Measurements from ENCODE around the gene ICAM2. TPM values are rescaled to one million over a fixed set of nuclear protein-coding genes. Genes with fewer than 3 reads are reported as not detected.
A peak's percentile ranks its signal among the peaks of the same experiment; 100 is the strongest.

The ICAM2 gene
- not detected in 2 replicates for total RNA-seq (ENCODE audit: low replicate concordance)

GRCh38 chr17:64020056-64020766, at the start of gene ICAM2:
Gene ICAM2, minus strand, starts transcription at chr17:64020633. Its CDS starts 13,942 bp downstream, at chr17:64006691.
- Mint-ChIP-seq H3K27ac (no peak within 1 kb of the TSS), H3K4me3 (no peak within 1 kb of the TSS), H3K4me1 (peaks cover 2% of the 10 kb centered on the region), H3K9me3 (no peaks in the 10 kb centered on the region), H3K36me3 (no peaks in the 10 kb centered on the region), H3K27me3 (ENCODE audit: insufficient read depth, low read depth) (peaks cover 4% of the 10 kb centered on the region)
- Histone ChIP-seq H3K9ac (no peak within 1 kb of the TSS), H3K27ac (no peak within 1 kb of the TSS), H4K20me1 (ENCODE audit: low read depth) (no peaks in the 10 kb centered on the region), H3K4me2 (peak within 1 kb of the TSS; percentile 35), H3K4me1 (peaks cover 5% of the 10 kb centered on the region), H3K27me3 (no peaks in the 10 kb centered on the region), H3F3A (ENCODE audit: low read depth) (no peaks in the 10 kb centered on the region), H3K4me3 (no peak within 1 kb of the TSS), H3K9me3 (ENCODE audit: low read depth) (no peaks in the 10 kb centered on the region), H3K36me3 (no peaks in the 10 kb centered on the region), H2AFZ (replicated peaks) (peak within 1 kb of the TSS; percentile 98), H3K79me2 (ENCODE audit: low read depth) (no peaks in the 10 kb centered on the region)
- TF ChIP-seq EZH2 (IDR thresholded peaks at IDR 0.05) (no peak), EZH2phosphoT487 (IDR thresholded peaks at IDR 0.05) (no peak)
- TF ChIP-seq, protein P1, sequence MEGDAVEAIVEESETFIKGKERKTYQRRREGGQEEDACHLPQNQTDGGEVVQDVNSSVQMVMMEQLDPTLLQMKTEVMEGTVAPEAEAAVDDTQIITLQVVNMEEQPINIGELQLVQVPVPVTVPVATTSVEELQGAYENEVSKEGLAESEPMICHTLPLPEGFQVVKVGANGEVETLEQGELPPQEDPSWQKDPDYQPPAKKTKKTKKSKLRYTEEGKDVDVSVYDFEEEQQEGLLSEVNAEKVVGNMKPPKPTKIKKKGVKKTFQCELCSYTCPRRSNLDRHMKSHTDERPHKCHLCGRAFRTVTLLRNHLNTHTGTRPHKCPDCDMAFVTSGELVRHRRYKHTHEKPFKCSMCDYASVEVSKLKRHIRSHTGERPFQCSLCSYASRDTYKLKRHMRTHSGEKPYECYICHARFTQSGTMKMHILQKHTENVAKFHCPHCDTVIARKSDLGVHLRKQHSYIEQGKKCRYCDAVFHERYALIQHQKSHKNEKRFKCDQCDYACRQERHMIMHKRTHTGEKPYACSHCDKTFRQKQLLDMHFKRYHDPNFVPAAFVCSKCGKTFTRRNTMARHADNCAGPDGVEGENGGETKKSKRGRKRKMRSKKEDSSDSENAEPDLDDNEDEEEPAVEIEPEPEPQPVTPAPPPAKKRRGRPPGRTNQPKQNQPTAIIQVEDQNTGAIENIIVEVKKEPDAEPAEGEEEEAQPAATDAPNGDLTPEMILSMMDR (IDR thresholded peaks at IDR 0.05) = no peak
- DNase-seq (ENCODE audit: low spot score) = no peak

- peaks cover 17% of the 10 kb centered on the region for H3K9me3 Mint-ChIP-seq
Measured at GRCh38 chr17:64070213-64070612, 49.8 kb upstream of the ICAM2 start.

DNA sequence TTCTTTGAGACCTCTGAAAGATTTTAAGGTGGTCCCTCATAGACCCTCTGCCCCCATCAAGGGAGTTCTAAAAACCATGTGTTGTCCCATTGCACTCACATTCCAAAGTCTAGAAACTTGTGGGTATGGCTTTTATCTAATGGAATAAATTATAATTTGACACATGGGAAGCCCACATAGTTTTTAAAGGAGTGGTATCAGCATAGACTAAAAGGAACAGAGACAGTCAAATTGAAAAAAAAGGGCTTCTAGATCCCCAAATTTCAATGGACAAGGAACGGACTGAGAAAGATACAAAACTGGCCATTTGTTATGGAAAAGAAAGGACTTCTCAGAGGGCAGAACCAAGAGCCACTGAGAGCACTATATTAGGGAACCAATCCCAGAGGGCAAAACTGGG, 48.7 kb upstream of the ICAM2 start:
- H3K4me3 ChIP-seq = no peak overlapping the region
- Mint-ChIP-seq H3K36me3 (peaks cover 42% of the 10 kb centered on the region), H3K4me3 (no peak overlapping the region), H3K4me1 (no peaks in the 10 kb centered on the region), H3K9me3 (peaks cover 17% of the 10 kb centered on the region), H3K27ac (no peak overlapping the region), H3K27me3 (ENCODE audit: insufficient read depth, low read depth) (no peaks in the 10 kb centered on the region)
- no peaks in the 10 kb centered on the region for H4K20me1 ChIP-seq (ENCODE audit: low read depth)
- H2AFZ ChIP-seq (replicated peaks) = no peak overlapping the region
- H3K4me1 ChIP-seq = no peaks in the 10 kb centered on the region
- H3K4me2 ChIP-seq = no peak overlapping the region
- no peaks in the 10 kb centered on the region for H3F3A ChIP-seq (ENCODE audit: low read depth)
- H3K79me2 ChIP-seq (ENCODE audit: low read depth) = no peaks in the 10 kb centered on the region
- no peak for DNase-seq (ENCODE audit: low spot score)
- no peak overlapping the region for H3K27ac ChIP-seq
- TF ChIP-seq EZH2phosphoT487 (IDR thresholded peaks at IDR 0.05) = no peak
- TF ChIP-seq, protein P1 (IDR thresholded peaks at IDR 0.05) = no peak
- no peak for TF ChIP-seq EZH2 (IDR thresholded peaks at IDR 0.05)
- no peak overlapping the region for H3K9ac ChIP-seq
- no peaks in the 10 kb centered on the region for H3K36me3 ChIP-seq
- H3K27me3 ChIP-seq = no peaks in the 10 kb centered on the region
- H3K9me3 ChIP-seq (ENCODE audit: low read depth) = no peaks in the 10 kb centered on the region

More at GRCh38 chr17:64070213-64070612, 49.8 kb upstream of the ICAM2 start:
- Mint-ChIP-seq H3K4me1 (no peaks in the 10 kb centered on the region), H3K4me3 (no peak overlapping the region), H3K36me3 (peaks cover 42% of the 10 kb centered on the region), H3K27ac (no peak overlapping the region), H3K27me3 (ENCODE audit: insufficient read depth, low read depth) (no peaks in the 10 kb centered on the region)
- Histone ChIP-seq H3K4me1 (no peaks in the 10 kb centered on the region), H3K27ac (no peak overlapping the region), H3K9ac (no peak overlapping the region), H3K9me3 (ENCODE audit: low read depth) (no peaks in the 10 kb centered on the region), H2AFZ (replicated peaks) (no peak overlapping the region), H3K4me2 (no peak overlapping the region), H3K36me3 (no peaks in the 10 kb centered on the region), H3K79me2 (ENCODE audit: low read depth) (no peaks in the 10 kb centered on the region), H4K20me1 (ENCODE audit: low read depth) (no peaks in the 10 kb centered on the region), H3F3A (ENCODE audit: low read depth) (no peaks in the 10 kb centered on the region), H3K27me3 (no peaks in the 10 kb centered on the region), H3K4me3 (no peak overlapping the region)
- no peak for DNase-seq (ENCODE audit: low spot score)
- TF ChIP-seq EZH2phosphoT487 (IDR thresholded peaks at IDR 0.05) (no peak), EZH2 (IDR thresholded peaks at IDR 0.05) (no peak)
- TF ChIP-seq, protein P1 (IDR thresholded peaks at IDR 0.05) = no peak
